HL-60 (cell line): ENCODE results near the gene CFAP157.

ENCODE experiments used
- DNase-seq, 2 experiments: peaks; one replicate each; pipeline ENCODE4 v3.0.0-alpha.2; 2010 to 2020; ENCODE audit warnings: low read depth in 1 of 2, low spot score in 1 of 2
- H3K27ac ChIP-seq: fragments of 250-450 bp; sonication (Bioruptor Pico); replicated peaks from 2 replicates; pipeline ENCODE4 v1.5.1; 2020; ENCODE audit warnings: mild to moderate bottlenecking, moderate library complexity
- H3K27me3 ChIP-seq: fragments of 250-450 bp; sonication (Bioruptor Pico); 2 replicates; pipeline ENCODE4 v1.5.1; 2021; ENCODE audit warnings: mild to moderate bottlenecking, moderate library complexity; ENCODE audit not compliant: insufficient read depth, poor library complexity, severe bottlenecking
- H3K4me3 ChIP-seq: replicated peaks from 2 replicates; pipeline ENCODE4 v1.5.1; 2011; ENCODE audit warnings: mild to moderate bottlenecking, control low read depth, low read length; ENCODE audit not compliant: insufficient read depth
- GABPA ChIP-seq: IDR thresholded peaks from 2 replicates; pipeline ENCODE4 v1.6.1; 2012; ENCODE audit warnings: low read depth
- POLR2AphosphoS5 ChIP-seq: IDR thresholded peaks from 2 replicates; pipeline ENCODE4 v1.6.1; 2012; ENCODE audit warnings: low read depth
- SPI1 ChIP-seq: IDR thresholded peaks from 2 replicates; pipeline ENCODE4 v1.6.1; 2012; ENCODE audit warnings: low read depth, mild to moderate bottlenecking, borderline replicate concordance
- TF ChIP-seq, protein P1 (sequence below): IDR thresholded peaks from one replicate; pipeline ENCODE4 v1.5.1; 2011; ENCODE audit warnings: low read length, control low read depth, inconsistent platforms; ENCODE audit not compliant: insufficient read depth
- TF ChIP-seq, protein P2 (sequence below): IDR thresholded peaks from 2 replicates; pipeline ENCODE4 v1.6.1; 2012; ENCODE audit warnings: low read depth; ENCODE audit not compliant: insufficient replicate concordance

Gene CFAP157

DNA sequence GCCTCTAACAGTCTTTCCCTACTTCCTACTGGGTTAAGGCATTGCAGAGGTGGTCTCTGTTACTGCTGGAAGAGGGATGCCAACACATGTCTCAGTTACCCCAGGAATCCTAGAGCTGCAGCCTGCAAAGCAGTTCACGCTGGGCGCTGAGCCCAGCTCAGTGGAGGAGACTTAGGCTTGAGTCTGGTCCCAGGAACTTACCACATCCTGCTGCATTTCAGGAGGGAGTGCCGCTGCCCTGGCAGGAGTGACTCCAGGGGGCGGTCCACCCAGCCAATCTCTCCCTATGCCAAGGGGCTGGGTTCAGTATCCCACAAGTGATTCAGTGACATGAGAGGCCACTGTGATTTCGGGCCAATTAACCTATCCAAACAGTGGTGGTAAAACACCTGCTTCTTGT, 16.7 kb downstream of the CFAP157 start:
- H3K4me3 ChIP-seq, result no peak overlapping the region
- no peaks in the 10 kb centered on the region for H3K27me3 ChIP-seq
- TF ChIP-seq, protein P1, sequence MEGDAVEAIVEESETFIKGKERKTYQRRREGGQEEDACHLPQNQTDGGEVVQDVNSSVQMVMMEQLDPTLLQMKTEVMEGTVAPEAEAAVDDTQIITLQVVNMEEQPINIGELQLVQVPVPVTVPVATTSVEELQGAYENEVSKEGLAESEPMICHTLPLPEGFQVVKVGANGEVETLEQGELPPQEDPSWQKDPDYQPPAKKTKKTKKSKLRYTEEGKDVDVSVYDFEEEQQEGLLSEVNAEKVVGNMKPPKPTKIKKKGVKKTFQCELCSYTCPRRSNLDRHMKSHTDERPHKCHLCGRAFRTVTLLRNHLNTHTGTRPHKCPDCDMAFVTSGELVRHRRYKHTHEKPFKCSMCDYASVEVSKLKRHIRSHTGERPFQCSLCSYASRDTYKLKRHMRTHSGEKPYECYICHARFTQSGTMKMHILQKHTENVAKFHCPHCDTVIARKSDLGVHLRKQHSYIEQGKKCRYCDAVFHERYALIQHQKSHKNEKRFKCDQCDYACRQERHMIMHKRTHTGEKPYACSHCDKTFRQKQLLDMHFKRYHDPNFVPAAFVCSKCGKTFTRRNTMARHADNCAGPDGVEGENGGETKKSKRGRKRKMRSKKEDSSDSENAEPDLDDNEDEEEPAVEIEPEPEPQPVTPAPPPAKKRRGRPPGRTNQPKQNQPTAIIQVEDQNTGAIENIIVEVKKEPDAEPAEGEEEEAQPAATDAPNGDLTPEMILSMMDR, result no peak
- no peak for TF ChIP-seq GABPA
- TF ChIP-seq, protein P2, sequence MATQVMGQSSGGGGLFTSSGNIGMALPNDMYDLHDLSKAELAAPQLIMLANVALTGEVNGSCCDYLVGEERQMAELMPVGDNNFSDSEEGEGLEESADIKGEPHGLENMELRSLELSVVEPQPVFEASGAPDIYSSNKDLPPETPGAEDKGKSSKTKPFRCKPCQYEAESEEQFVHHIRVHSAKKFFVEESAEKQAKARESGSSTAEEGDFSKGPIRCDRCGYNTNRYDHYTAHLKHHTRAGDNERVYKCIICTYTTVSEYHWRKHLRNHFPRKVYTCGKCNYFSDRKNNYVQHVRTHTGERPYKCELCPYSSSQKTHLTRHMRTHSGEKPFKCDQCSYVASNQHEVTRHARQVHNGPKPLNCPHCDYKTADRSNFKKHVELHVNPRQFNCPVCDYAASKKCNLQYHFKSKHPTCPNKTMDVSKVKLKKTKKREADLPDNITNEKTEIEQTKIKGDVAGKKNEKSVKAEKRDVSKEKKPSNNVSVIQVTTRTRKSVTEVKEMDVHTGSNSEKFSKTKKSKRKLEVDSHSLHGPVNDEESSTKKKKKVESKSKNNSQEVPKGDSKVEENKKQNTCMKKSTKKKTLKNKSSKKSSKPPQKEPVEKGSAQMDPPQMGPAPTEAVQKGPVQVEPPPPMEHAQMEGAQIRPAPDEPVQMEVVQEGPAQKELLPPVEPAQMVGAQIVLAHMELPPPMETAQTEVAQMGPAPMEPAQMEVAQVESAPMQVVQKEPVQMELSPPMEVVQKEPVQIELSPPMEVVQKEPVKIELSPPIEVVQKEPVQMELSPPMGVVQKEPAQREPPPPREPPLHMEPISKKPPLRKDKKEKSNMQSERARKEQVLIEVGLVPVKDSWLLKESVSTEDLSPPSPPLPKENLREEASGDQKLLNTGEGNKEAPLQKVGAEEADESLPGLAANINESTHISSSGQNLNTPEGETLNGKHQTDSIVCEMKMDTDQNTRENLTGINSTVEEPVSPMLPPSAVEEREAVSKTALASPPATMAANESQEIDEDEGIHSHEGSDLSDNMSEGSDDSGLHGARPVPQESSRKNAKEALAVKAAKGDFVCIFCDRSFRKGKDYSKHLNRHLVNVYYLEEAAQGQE, result no peak
- no peak for TF ChIP-seq SPI1
- TF ChIP-seq POLR2AphosphoS5, result no peak
- no peak for DNase-seq
- no peak overlapping the region for H3K27ac ChIP-seq

DNA sequence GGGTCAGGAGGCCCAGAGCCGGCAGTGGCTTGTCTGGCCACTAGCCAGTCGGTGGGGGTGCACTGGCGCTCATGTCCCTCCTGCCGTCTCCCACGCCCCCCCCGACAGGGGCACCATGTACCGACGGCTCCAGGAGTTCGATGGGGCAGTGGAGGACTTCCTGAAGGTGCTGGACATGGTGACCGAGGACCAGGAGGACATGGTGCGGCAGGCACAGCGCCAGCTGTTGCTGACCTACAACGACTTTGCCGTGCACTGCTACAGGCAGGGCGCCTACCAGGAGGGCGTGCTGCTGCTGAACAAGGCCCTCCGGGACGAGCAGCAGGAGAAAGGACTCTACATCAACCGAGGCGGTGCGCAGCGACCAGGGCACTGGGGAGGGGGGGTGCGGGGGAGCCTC, 17.2 kb downstream of the CFAP157 start:
- Histone ChIP-seq H3K4me3 (no peak overlapping the region), H3K27ac (no peak overlapping the region), H3K27me3 (no peaks in the 10 kb centered on the region)
- TF ChIP-seq, protein P2, result no peak
- DNase-seq, result no peak

DNA sequence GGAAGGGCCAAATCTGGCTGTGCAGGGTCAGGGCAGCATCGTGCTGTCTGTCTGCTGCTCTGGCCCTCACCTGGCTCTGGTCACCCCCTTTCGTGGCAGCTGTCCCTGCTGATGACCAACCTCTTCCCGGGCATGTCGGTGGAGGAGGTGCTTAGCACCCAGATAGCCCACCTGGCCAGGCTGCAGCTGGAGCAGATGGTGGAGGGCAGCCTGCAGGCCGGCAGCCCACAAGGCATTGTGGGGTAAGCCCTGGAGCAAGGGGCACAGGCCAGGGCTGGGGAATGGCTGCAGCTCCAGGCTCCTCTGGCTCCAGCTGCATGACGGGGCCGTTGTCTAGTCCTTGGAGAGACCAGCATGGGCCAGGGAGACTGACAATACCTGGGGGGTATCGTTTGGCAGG, 20.1 kb downstream of the CFAP157 start:
- Histone ChIP-seq H3K27ac (no peak overlapping the region), H3K4me3 (no peak overlapping the region), H3K27me3 (no peaks in the 10 kb centered on the region)
- DNase-seq, result no peak
- TF ChIP-seq, protein P1, result no peak
- TF ChIP-seq GABPA (no peak), POLR2AphosphoS5 (no peak), SPI1 (no peak)
- TF ChIP-seq, protein P2, result no peak

DNA sequence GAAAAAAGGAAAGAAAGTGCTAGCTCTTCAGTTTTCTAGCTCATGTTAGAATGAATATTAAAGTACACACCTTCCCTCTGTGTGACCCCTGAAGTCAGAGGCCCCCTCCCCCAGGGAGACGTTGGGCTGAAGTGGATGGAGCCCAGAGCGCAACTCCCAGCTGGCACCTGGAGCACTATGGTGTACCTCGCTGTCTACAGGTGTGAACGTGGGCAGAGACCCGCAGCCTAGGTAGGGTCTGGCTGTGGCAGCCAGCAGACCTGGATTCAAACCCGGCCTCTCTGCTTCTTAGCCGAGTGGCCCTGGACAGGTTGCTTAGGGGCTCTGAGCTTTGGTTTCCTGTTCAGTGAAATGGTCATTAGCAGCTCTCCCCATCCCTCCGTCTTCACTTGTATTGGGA, 22.0 kb downstream of the CFAP157 start:
- Histone ChIP-seq H3K27me3 (no peaks in the 10 kb centered on the region), H3K4me3 (no peak overlapping the region), H3K27ac (no peak overlapping the region)
- DNase-seq, result no peak
- TF ChIP-seq, protein P1, result no peak
- TF ChIP-seq, protein P2, result no peak
- no peak for TF ChIP-seq POLR2AphosphoS5
